GM12878 (cell line): ENCODE measurements around the gene SNRPA1. TPM values are rescaled to one million over a fixed set of nuclear protein-coding genes. Genes with fewer than 3 reads are reported as not detected.

ENCODE experiments used
- ATAC-seq: fragments of 200-7000 bp; cut with Tn5 transposase; 3 replicates; pipeline ENCODE4 v1.9.1; 2020; ENCODE audit warnings: mild to moderate bottlenecking, moderate library complexity
- BruUV-seq: library from RNA; stranded (reverse); fragments of 400-500 nt; replicated peaks from 2 replicates; lab custom pipeline; 2021; lab: Mats Ljungman, UMichigan
- CTCF ChIA-PET: fragments of 300-600 bp; sonication (Branson Sonifier 250); formaldehyde crosslinking; extraction: SDS; loops from one replicate; lab custom pipeline; 2021; ENCODE audit warnings: inconsistent platforms; lab: Yijun Ruan, JAX
- POLR2A ChIA-PET: fragments of 350-600 bp; formaldehyde crosslinking; extraction: SDS; loops from one replicate; lab custom pipeline; 2021; ENCODE audit warnings: inconsistent platforms; lab: Charles Lee
- RAD21 ChIA-PET: fragments of 300-600 bp; sonication (Branson Sonifier 250); formaldehyde crosslinking; loops from one replicate; lab custom pipeline; 2023; ENCODE audit warnings: antibody characterized with exemption; ENCODE audit not compliant: unreplicated experiment; lab: Charles Lee
- SMC1A ChIA-PET: fragments of 300-600 bp; sonication (Branson Sonifier 250); formaldehyde crosslinking; loops from one replicate; lab custom pipeline; 2023; ENCODE audit not compliant: unreplicated experiment, uncharacterized antibody; lab: Charles Lee
- DNase-seq: peaks from one replicate; pipeline ENCODE4 v3.0.0-alpha.2; 2011; ENCODE audit warnings: low read depth, low spot score
- FAIRE-seq: peaks from 3 replicates; lab custom pipeline; 2011; peaks lifted over from hg19 to GRCh38; lab: Jason Lieb, UNC
- H2AFZ ChIP-seq: 2 replicates; pipeline ENCODE4 v1.6.0; 2011; ENCODE audit warnings: low read depth, low read length, control low read depth; ENCODE audit not compliant: control insufficient read depth
- H3K27ac ChIP-seq: 2 replicates; pipeline ENCODE4 v1.5.1; 2011; ENCODE audit warnings: control low read depth; ENCODE audit not compliant: control insufficient read depth, insufficient read depth
- H3K27me3 ChIP-seq, 2 experiments: replicated peaks in 1 of 2; 2 replicates each; pipeline versions ENCODE4 v1.6.0 to v1.6.1; 2011; ENCODE audit warnings: low read length in 1 of 2; ENCODE audit not compliant: control insufficient read depth in 2 of 2, insufficient read depth in 2 of 2
- H3K36me3 ChIP-seq, 2 experiments: 2 replicates each; pipeline ENCODE4 v1.5.1; 2011; ENCODE audit warnings: low read length in 1 of 2; ENCODE audit not compliant: control insufficient read depth in 2 of 2, insufficient read depth in 2 of 2
- H3K4me1 ChIP-seq: 2 replicates; pipeline ENCODE4 v1.6.1; 2011; ENCODE audit warnings: mild to moderate bottlenecking, low read length, moderate library complexity, mixed read lengths; ENCODE audit not compliant: control insufficient read depth, insufficient read depth
- H3K4me2 ChIP-seq: 2 replicates; pipeline ENCODE4 v1.6.0; 2011; ENCODE audit warnings: control low read depth; ENCODE audit not compliant: control insufficient read depth, insufficient read depth
- H3K4me3 ChIP-seq: fragments of 200-600 bp; sonication (generic); 2 replicates; pipeline ENCODE4 v1.5.1; 2016
- H3K79me2 ChIP-seq: 2 replicates; pipeline ENCODE4 v1.6.0; 2011; ENCODE audit warnings: low read length; ENCODE audit not compliant: control insufficient read depth, insufficient read depth
- H3K9ac ChIP-seq: 2 replicates; pipeline ENCODE4 v1.8.0; 2011; ENCODE audit warnings: low read length, control low read depth, mixed read lengths; ENCODE audit not compliant: control insufficient read depth, insufficient read depth
- H3K9me3 ChIP-seq: replicated peaks from 3 replicates; pipeline ENCODE4 v1.5.1; 2011; ENCODE audit warnings: mild to moderate bottlenecking, low read length; ENCODE audit not compliant: control insufficient read depth, insufficient read depth
- H4K20me1 ChIP-seq: 2 replicates; pipeline ENCODE4 v1.6.0; 2011; ENCODE audit not compliant: control insufficient read depth, insufficient read depth
- HDAC2 ChIP-seq: fragments of 200-600 bp; sonication (generic); IDR thresholded peaks from 2 replicates; pipeline ENCODE4 v1.6.1; 2017
- JUNB ChIP-seq: IDR thresholded peaks from 2 replicates; pipeline ENCODE4 v1.6.1; 2016; ENCODE audit warnings: antibody characterized with exemption, mild to moderate bottlenecking
- NFXL1 ChIP-seq: fragments of 450-650 bp; IDR thresholded peaks from 2 replicates; pipeline ENCODE4 v1.6.1; 2017; ENCODE audit warnings: antibody characterized with exemption, mild to moderate bottlenecking, borderline replicate concordance
- TCF12 ChIP-seq: IDR thresholded peaks from 2 replicates; pipeline ENCODE4 v1.6.1; 2011; ENCODE audit warnings: low read depth, mild to moderate bottlenecking, low read length
- ZNF207 ChIP-seq: fragments of 450-650 bp; IDR thresholded peaks from 2 replicates; pipeline ENCODE4 v1.6.1; 2014; ENCODE audit warnings: antibody characterized with exemption, mild to moderate bottlenecking, borderline replicate concordance
- WGBS: methylation state at CpG from one replicate; pipeline ENCODE4 v1.1.6; 2016; ENCODE audit warnings: low lambda C conversion rate; ENCODE audit not compliant: insufficient replicate concordance, insufficient coverage; ENCODE audit errors: missing lambda C conversion rate; 5-methylcytosine and 5-hydroxymethylcytosine counted together
- in situ Hi-C: fragments of 300-500 bp; cut with MboI; formaldehyde crosslinking; loops from 9 replicates; pipeline ENCODE4 v1.14.3; 2018; ENCODE audit warnings: mixed read lengths
- intact Hi-C: fragments of 100-400 bp; cut with micrococcal nuclease; formaldehyde crosslinking; loops from one replicate; pipeline ENCODE4 v1.14.2; 2022; ENCODE audit not compliant: unreplicated experiment
- polyA plus RNA-seq, 11 experiments: library from polyadenylated mRNA; depleted of rRNA in 4 of 11; unstranded in 6 of 11; stranded (reverse) in 5 of 11; fragments of >200 nt; fragmentation: Nextera tagmentation in 4 of 11; fragmentation: Illumina TruSeq in 1 of 11; extraction: Ambion mirVana in 4 of 11; extraction: Trizol in 1 of 11; gene quantifications; 1 replicate in 1 of 11; 2 replicates in 10 of 11; pipeline versions ENCODE4 v1.2.1 to v1.2.3, GENCODE V29; 2011 to 2016; ENCODE audit warnings: inconsistent platforms in 2 of 11, missing spikeins in 2 of 11, low read depth in 1 of 11
- total RNA-seq, 4 experiments: library from RNA; depleted of rRNA in 3 of 4; stranded (reverse); fragments of >200 nt in 3 of 4; fragmentation: Illumina TruSeq in 1 of 4; extraction: Trizol in 1 of 4; gene quantifications; 2 replicates each; pipeline versions ENCODE4 v1.2.1 to v1.2.3, GENCODE V29; 2013 to 2021
- TF ChIP-seq, protein P1 (sequence below): fragments of 450-650 bp; IDR thresholded peaks from 2 replicates; pipeline ENCODE4 v1.6.1; 2017; ENCODE audit warnings: mild to moderate bottlenecking, low read depth, inconsistent platforms; ENCODE audit not compliant: poor library complexity, severe bottlenecking
- TF ChIP-seq, protein P2 (sequence below): fragments of 450-650 bp; IDR thresholded peaks from 2 replicates; pipeline ENCODE4 v1.6.1; 2017; ENCODE audit warnings: mild to moderate bottlenecking, moderate library complexity
- TF ChIP-seq, protein P3 (sequence below): fragments of 450-650 bp; IDR thresholded peaks from 2 replicates; pipeline ENCODE4 v1.6.1; 2017; ENCODE audit warnings: low read depth, mild to moderate bottlenecking, moderate library complexity
- TF ChIP-seq, protein P4 (sequence below): fragments of 450-650 bp; IDR thresholded peaks from 2 replicates; pipeline ENCODE4 v1.6.1; 2014; ENCODE audit warnings: mild to moderate bottlenecking

The SNRPA1 gene
- total and polyA plus RNA-seq, 10 of the 15 experiments (the other 5 are each of a cell fraction or from before 2014, with no cell fraction given) = 59.9 to 267 (median 161) TPM

DNA sequence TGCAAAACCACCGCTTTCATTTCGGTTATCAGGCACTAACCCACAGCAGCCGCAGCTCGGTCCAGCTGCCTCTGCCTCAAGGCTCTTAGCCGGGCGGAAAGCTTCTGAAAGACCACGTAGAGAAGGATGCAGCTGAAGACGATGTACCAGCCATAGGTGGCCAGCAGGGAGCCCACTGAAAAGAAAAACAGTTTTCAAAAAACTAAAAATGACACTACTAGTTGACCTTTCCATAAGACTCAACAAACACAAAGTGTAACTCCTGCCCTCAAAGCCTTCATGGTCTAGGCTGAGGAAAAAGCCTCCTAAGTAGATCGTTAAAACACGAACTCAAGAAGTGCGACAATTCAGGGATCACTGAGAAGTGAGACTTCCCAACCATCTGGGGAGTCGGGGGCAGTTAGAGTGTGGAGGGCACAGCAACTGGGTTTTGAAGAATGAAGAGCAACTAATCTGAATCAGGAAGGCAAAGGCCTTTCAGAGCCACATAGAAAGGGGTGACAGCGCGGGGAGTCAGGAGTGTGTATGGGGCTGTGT is 18.5 kb downstream of the SNRPA1 start (continued):
- TF ChIP-seq, protein P1, sequence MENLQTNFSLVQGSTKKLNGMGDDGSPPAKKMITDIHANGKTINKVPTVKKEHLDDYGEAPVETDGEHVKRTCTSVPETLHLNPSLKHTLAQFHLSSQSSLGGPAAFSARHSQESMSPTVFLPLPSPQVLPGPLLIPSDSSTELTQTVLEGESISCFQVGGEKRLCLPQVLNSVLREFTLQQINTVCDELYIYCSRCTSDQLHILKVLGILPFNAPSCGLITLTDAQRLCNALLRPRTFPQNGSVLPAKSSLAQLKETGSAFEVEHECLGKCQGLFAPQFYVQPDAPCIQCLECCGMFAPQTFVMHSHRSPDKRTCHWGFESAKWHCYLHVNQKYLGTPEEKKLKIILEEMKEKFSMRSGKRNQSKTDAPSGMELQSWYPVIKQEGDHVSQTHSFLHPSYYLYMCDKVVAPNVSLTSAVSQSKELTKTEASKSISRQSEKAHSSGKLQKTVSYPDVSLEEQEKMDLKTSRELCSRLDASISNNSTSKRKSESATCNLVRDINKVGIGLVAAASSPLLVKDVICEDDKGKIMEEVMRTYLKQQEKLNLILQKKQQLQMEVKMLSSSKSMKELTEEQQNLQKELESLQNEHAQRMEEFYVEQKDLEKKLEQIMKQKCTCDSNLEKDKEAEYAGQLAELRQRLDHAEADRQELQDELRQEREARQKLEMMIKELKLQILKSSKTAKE = peak; percentile 31

DNA sequence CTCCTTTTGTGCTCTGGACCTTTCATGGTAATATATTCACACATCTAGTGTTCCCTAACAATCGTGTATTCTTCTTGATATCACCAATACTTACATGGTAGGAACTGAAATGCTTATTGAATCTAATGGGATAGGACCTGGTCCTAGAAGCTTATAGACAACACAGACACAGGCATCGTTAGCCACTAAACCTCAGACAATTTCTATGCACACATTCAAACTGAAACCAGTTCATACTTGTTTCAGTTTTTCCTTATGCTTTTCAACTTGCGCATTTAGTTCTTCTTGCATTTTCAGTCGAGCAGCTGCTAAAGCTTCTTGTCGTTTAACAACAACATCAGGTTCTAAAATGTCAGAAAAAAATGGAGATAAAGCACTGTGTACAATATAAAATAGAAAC is 20.0 kb downstream of the SNRPA1 start:
- Histone ChIP-seq H3K4me1 (peaks cover 10% of the 10 kb centered on the region), H4K20me1 (no peaks in the 10 kb centered on the region), H3K4me3 (peak overlapping the region; percentile 98; the same call in 1 of the 2 replicates), H3K79me2 (peaks cover 22% of the 10 kb centered on the region), H2AFZ (no peak overlapping the region), H3K4me2 (peak overlapping the region; percentile 46), H3K9ac (no peak overlapping the region; the same call in 1 of the 2 replicates), H3K27me3 (no peaks in the 10 kb centered on the region), H3K9me3 (no peaks in the 10 kb centered on the region), H3K36me3 (peaks cover 17 to 29% of the 10 kb centered on the region in 2 experiments), H3K27ac (peak overlapping the region; percentile 71; the same call in 1 of the 2 replicates)
- intact Hi-C loops = loop anchor here (5.0 kb wide), 1 partner anchor 377 kb away; the partner anchor contains the start of gene TM2D3
- CTCF ChIA-PET = interaction anchor here (0.7 to 5.0 kb wide), 16 partner anchors 8 to 402 kb away, joined by 3 to 52 read pairs (median 4); partner anchors contain the start of gene SNRPA1
- RAD21 ChIA-PET = interaction anchor here (1.0 to 4.2 kb wide), 9 partner anchors 13 to 378 kb away, joined by 3 to 28 read pairs (median 5); partner anchors contain the start of gene SNRPA1
- FAIRE-seq (peak; percentile 91), ATAC-seq (peak; percentile 50), DNase-seq (peak; percentile 57)
- in situ Hi-C loops = no loop called here
- POLR2A ChIA-PET = interaction anchor here (2.1 to 2.7 kb wide), 4 partner anchors 9 to 20 kb away, joined by 7 to 21 read pairs (median 8); partner anchors contain the start of gene SNRPA1
- WGBS = 2% methylated on average over 5 of the region's 5 CpGs
- SMC1A ChIA-PET = interaction anchor here (0.6 to 4.8 kb wide), 14 partner anchors 11 to 367 kb away, joined by 3 to 41 read pairs (median 4); partner anchors contain the start of gene SNRPA1
- TSS peak; percentile 35 for BruUV-seq
- peak; percentile 43; the same call in 1 of the 2 replicates for TF ChIP-seq TCF12
- TF ChIP-seq, protein P2, sequence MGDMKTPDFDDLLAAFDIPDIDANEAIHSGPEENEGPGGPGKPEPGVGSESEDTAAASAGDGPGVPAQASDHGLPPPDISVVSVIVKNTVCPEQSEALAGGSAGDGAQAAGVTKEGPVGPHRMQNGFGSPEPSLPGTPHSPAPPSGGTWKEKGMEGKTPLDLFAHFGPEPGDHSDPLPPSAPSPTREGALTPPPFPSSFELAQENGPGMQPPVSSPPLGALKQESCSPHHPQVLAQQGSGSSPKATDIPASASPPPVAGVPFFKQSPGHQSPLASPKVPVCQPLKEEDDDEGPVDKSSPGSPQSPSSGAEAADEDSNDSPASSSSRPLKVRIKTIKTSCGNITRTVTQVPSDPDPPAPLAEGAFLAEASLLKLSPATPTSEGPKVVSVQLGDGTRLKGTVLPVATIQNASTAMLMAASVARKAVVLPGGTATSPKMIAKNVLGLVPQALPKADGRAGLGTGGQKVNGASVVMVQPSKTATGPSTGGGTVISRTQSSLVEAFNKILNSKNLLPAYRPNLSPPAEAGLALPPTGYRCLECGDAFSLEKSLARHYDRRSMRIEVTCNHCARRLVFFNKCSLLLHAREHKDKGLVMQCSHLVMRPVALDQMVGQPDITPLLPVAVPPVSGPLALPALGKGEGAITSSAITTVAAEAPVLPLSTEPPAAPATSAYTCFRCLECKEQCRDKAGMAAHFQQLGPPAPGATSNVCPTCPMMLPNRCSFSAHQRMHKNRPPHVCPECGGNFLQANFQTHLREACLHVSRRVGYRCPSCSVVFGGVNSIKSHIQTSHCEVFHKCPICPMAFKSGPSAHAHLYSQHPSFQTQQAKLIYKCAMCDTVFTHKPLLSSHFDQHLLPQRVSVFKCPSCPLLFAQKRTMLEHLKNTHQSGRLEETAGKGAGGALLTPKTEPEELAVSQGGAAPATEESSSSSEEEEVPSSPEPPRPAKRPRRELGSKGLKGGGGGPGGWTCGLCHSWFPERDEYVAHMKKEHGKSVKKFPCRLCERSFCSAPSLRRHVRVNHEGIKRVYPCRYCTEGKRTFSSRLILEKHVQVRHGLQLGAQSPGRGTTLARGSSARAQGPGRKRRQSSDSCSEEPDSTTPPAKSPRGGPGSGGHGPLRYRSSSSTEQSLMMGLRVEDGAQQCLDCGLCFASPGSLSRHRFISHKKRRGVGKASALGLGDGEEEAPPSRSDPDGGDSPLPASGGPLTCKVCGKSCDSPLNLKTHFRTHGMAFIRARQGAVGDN = peak; percentile 85; the same call in 1 of the 2 replicates
- TF ChIP-seq HDAC2 = no peak
- TF ChIP-seq ZNF207 = no peak
- peak; percentile 69 for TF ChIP-seq JUNB
- no peak for TF ChIP-seq NFXL1
- TF ChIP-seq, protein P3, sequence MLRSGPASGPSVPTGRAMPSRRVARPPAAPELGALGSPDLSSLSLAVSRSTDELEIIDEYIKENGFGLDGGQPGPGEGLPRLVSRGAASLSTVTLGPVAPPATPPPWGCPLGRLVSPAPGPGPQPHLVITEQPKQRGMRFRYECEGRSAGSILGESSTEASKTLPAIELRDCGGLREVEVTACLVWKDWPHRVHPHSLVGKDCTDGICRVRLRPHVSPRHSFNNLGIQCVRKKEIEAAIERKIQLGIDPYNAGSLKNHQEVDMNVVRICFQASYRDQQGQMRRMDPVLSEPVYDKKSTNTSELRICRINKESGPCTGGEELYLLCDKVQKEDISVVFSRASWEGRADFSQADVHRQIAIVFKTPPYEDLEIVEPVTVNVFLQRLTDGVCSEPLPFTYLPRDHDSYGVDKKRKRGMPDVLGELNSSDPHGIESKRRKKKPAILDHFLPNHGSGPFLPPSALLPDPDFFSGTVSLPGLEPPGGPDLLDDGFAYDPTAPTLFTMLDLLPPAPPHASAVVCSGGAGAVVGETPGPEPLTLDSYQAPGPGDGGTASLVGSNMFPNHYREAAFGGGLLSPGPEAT = peak; percentile 51; the same call in 1 of the 2 replicates
- TF ChIP-seq, protein P4, sequence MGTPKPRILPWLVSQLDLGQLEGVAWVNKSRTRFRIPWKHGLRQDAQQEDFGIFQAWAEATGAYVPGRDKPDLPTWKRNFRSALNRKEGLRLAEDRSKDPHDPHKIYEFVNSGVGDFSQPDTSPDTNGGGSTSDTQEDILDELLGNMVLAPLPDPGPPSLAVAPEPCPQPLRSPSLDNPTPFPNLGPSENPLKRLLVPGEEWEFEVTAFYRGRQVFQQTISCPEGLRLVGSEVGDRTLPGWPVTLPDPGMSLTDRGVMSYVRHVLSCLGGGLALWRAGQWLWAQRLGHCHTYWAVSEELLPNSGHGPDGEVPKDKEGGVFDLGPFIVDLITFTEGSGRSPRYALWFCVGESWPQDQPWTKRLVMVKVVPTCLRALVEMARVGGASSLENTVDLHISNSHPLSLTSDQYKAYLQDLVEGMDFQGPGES = no peak
